AML-193 (cell line): ENCODE results near the gene CCDC73.

Experiments
- DNase-seq, 2 experiments: peaks; one replicate each; lab custom pipeline; 2025; lab: John Stamatoyannopoulos, UW

Gene CCDC73

DNA sequence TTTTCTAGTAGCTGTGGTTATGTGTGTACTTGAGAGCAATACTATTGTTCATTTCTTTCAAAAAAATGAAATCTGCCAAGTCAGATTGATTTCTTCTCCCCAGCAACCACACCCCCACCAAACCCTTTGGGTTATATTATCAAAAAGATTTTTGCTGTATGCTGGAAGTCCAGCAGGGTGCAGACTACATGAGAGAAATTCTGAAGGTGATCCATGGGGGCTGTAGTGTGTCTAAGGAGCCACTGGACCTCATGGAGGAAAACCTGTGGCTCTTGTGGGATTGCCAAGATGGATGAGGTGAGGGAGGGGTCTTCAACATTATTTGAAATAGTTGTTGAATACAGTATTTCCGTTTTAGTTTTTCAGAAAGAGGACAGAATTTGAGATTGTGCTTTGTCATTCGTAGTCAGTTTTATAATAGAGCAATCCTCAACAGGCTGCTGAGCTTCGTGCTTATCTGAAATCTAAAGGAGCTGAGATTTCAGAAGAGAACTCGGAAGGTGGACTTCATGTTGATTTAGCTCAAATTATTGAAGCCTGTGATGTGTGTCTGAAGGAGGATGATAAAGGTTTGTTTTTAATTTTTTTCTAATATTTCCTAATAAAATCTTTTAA lies 207.8 kb downstream of the CCDC73 start:
- peak; percentile 30 to 34 for DNase-seq

DNA sequence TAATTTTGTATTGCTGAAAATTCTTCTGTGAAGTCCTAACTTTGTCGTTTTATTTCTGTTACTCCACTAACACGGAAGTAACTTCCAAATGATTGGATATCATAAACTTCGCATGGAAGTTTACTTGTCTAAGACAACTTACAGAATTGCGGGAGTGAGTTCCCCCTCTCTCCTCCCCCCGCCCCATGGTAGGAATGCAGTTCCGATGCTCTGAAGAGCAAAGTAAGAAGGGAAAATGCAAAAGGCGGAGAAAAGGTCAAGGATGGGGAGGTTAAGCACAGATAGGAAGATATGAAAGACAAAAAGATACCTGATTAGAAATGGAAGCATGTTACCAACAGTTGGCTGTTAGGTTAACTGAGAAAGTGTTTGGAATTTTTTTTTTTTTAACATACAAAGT lies 209.5 kb downstream of the CCDC73 start:
- no peak for DNase-seq

DNA sequence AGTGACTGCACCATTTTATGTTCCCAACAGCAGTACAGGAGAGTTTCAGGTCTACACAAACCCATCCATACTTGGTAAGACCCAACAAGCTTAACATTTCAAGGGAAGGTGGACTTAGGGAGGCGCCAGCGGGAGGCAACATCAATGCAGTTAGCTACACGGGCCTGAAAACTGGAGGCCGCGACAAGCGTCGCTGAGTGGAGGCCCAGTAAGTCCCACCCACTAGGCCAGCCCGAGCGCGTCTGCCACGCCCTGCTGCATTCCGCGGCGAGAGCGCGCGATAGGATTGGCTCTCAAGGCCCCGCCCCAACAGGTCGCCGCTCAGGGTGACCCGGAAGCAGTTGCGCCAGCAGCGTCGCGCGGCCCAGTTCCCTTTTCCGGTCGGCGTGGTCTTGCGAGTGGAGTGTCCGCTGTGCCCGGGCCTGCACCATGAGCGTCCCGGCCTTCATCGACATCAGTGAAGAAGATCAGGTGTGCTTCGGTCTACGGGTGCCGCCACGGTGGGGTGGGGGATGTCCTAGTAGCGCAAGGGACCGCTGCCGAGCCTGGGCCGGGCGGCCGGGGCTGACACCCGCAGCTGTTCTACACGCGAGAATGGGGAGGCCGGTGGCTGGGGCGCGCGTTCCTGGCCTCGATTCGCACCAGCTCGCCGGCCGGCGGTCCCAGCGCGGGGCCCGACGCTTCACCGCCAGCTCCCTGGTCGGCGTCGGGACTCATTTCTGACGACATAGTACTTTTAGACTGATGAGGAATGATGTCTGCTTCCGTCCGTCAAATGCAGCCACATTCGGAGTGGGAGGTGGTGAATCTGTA lies 210.8 kb downstream of the CCDC73 start, which contains the start of gene EIF3M:
Gene EIF3M, plus strand, starts transcription at position 373 of the 813 bp plus-strand sequence. Its CDS starts 57 bp downstream, at position 430.
- peak; percentile 93 to 94 for DNase-seq

DNA sequence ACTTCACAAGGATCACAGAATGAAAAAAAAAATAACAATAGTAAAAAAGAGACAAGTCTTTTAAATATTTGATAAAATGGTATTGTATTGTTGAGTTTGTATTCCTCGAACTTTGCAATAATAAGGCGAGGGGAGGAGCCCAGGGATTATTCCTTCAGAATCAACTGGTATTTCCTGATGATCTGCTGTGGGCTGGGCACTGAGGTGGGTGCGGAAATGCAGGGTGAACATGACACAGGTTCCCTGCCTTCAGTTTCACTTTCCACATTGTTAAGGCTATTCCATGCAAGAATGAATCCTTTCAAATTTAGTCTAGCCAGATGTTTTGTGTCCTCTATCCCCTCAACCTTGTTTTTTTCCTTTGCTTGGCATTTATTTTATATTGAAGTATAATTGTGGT lies 212.9 kb downstream of the CCDC73 start:
- no peak for DNase-seq

DNA sequence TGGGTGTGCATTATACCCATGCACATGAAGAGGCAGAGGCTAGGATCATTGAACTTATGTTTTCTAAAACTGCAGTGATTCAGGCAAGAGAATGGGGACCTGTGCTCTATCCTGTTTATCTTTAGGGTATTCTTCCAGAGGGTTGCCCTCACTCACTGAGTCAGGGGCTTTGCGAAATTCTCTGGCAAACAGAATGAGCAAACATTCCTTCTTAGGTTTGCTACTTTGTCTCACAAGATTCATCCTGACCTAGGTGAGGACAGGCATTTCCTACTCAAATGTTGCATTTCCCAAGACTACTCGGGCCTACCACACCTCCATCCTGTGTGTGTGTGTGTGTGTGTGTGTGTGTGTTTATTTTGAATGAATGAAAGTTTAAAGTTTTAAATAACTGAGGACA lies 213.5 kb downstream of the CCDC73 start:
- no peak for DNase-seq

DNA sequence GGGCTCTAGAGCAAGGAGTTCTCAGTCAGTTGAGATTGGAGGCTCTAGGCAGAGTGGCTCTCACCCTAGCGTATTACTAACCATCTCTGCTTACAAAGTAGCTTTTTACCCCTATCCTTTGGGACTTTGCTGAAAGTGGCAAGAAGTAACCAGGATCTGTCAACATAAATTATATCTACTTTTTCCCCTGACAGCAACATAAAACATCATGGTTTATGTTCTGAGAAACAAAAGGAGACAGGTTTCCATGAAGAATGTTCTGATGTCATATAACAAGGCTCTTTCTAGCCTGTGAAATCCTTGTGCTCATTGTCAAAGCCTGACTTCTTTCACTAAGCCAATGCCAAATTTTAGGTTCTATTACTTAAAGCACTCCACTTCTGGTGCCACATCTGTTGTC lies 218.0 kb downstream of the CCDC73 start:
- no peak for DNase-seq

DNA sequence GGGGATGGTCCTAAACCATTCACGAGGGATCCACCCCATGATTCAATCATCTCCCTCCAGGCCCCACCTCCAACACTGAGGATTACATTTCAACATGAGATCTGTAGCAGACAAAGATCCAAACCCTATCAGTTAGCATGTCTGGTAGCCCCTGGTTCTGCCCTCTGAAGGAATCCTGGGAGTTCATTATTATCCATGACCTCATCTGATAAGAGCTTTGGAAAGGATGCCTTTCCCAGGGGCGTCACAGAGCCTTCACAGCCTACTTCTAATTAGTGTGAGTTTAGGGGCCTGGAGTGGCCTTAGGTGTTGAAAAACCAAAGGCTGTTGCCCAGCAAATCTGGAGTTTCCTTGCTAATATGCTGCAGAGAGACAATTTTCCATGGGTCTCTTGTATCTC lies 219.4 kb downstream of the CCDC73 start:
- DNase-seq = no peak

DNA sequence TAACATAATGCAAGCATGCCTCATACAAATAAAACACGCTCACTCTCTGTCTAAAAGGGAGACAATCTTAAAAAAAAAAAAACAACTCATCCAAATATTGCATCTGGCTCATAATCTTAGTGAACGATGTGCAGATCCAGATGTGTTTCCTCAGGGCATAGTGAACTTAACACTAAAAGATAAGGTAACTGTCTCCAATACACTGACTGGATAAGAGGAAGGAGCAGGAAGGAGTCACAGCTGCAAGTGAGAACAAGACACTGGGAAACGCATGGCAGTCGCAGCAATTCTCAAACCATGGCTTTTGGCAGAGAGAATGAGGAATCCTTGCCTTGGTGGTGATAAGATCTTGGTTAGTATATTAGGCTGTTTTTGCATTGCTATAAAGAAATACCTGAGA lies 220.0 kb downstream of the CCDC73 start:
- no peak for DNase-seq

DNA sequence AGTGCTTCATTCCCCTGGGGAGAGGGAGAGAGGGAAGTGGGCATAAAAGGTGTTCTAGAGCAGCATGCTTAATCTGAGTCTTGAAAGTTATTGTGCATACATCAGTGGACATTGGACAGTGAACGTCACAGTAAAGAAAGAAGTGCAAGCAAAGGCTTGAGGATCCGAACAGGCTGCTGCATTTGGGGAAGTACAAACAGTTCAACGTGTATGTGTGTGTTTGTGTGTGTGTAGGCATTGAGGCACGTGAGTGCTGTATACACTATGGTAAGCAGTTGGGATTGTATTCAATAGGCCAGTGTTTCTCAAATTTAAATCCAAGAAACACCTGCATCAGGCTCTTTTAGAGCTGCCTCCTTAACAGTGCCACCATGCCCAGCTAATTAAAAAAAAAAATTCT lies 221.2 kb downstream of the CCDC73 start:
- no peak for DNase-seq

DNA sequence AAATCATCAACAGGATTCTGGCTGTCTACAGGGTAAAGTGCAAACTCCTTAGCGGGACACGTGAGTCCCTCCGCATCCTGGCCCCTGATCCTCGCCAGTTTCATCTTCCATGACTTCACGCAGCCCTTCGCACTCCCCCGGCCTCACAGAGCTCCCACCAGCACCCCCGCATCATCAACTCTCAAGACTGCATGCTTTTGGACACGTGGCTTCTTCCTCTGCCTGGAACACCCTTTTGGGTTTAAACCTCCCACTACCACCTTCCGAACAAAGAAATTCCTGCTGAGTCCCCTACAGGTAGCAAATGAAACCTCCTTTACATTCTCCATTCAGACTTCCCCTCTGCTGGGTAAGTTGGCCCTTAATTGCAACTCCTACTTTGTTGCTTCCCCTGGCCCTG lies 223.4 kb downstream of the CCDC73 start:
- DNase-seq = no peak

DNA sequence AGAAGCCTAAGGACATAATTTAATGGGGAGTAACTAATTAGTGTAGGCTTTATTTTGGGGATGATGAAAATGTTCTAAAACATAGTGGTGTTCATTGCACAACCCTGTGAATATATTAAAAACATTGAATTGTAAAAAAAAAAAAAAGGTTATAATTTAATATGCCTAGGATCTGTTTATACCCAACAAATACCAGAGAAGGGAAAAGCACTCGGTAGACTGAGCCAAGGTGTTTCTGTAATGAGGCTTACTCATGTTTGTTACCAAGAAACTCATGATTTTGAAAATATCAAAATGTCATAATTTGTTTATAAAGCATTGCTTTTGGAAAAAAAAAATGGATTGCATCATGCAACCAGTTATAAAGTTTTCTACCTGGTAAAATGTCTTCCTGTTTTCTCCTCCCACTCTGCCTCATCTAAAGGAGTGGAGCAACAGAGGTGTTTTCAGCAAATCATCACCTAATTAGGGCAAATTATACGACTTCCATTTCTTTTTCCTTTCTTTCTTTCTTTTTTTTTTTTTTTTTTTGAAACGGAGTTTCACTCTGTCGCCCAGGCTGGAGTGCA lies 225.1 kb downstream of the CCDC73 start:
- no peak for DNase-seq

DNA sequence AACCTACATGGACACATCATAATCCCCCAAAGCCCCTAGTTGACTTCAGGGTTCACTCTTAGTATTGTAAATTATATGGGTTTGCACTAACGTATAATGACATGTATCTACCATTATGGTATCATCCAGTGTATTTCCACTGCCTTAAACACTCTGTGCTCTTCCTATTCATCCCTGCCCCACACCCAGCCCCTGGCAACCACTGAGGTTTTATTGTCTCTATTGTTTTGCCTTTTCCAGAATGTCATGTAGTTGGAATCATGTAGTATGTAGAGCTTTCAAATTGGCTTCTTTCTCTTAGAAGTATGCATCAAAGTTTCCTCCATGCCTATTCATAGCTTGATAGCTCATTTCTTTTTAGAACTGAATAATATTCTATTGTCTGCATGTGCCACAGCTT lies 227.3 kb downstream of the CCDC73 start:
- no peak for DNase-seq

DNA sequence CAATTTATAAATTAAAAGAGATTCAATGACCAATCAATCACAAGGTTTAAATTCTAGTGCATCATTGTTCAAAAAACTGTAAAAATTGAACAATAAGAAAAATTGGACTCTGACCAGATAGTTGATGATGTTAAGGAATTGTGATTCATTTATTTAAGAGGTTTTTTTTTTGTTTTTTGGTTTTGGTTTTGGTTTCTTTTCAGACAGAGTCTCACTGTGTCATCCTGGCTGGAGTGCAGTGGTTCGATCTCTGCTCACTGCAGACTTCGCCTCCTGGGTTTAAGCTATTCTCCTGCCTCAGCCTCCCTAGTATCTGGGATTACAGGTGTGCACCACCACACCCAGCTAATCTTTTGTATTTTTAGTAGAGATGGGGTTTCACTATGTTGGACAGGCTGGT lies 227.9 kb downstream of the CCDC73 start:
- DNase-seq = no peak

DNA sequence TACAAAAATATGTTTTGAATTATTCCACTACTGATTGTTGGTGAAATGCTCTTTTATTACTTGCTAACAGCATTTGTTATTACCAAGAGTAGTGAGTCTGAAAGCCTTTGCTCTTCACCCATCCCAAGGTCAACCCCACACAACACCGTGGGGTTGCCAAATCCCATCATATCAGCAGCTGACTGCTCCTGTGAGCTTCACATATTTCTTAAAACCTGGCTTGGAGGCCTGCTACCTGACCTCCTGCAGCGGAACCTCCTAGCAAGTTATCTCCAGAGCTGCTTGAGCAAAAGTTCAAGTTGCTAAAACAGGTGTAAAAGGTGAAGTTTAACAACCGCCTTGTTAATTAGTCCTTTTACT lies 230.9 kb downstream of the CCDC73 start:
- DNase-seq = no peak

DNA sequence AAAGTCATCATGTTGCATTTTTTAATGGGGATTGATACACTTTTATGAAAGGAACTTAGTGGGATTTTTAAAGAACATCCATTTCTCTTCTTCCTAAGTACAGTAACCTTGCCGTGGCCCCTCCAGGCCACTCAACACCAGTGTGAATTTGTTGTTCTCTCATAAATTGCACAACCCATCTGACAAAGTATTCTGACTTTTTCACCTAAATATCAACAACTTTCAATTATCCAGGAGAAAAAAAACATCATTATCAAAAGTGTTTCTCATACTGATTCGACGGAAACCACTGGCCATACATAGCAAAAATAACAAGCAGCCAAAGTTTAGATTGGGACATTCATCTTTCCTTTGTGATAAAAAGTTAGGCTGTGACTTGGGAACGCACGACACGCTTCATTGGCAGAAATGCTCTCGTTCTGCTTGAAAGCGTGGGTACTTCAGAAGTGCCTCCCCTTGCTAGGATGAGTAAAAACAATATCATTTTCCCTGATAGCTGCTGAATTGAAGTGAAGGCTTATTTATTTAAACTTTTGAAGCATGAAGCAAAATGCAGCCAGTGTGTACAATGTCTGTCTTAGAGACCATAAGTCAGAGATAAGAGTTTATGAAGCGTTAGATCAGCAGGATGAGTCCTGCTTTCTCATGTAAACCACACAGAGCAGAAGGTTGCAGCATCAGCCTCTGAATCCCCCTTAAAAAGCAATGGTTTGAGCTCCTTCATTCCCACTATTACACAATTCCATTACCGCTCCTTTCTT lies 231.4 kb downstream of the CCDC73 start:
- DNase-seq = no peak

DNA sequence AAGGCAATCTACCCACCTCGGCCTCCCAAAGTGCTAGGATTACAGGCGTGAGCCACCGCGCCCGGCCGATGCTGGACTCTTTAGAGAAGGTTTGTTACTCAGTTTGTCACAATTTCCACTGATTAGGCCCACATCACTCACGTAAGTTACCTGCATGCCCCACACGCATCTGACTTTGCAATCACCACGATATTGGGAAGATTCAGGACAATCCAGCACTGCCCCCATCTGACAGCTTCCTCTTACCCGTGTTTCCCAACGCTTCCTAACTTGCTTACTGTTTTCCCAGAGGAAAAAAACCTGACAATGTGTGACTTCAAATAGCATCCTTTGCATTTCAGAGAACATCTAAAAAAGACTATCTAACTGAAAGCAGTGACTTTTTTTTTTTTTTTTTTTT lies 232.6 kb downstream of the CCDC73 start:
- DNase-seq = no peak

DNA sequence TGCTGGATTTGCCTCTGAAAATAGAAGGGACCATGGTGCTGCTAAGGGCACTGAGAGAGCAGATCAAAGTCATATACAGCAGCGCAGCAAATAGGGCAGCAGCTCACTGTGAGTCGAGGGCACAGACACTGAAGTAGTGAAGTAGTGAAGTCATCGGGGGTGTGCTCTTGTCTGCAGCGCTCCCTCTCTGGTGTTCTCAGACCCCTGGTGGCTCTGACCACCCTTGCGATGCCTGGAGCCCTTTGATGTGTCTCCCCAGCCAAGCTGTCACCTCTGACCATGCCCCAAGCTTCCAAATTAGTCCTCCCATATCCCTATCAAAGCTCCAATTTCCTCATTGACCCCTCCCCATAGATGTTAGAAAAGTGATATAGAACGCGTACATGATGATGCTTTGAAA lies 238.6 kb downstream of the CCDC73 start:
- no peak for DNase-seq

DNA sequence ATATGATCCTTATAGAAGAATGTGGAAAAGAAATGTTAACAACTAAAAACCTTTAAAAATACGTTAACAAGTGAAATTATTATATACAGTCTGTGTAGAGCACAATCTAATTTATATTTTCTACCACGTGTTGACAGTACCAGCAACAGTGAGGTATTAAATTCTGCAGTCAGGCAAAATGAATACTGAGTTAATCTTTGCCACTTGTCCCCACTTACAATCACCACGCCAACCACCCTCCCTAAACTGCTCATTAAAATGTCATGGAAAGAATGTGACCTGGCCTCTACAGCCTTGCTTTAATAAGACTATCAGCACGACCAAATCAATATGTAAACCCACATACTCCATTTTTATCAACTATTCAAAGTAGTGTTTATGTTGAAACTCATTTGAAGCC lies 239.4 kb downstream of the CCDC73 start:
- DNase-seq = no peak
